Vagina (tissue), 2 donors: ENCODE results near the gene CCL23. TPM values are rescaled to one million over a fixed set of nuclear protein-coding genes. Genes with fewer than 3 reads are reported as not detected.
"Not testable (repeated sequence)": the region's sequence is repeated elsewhere in the genome, so short reads cannot be mapped to it uniquely, and the experiment has no call there.

ENCODE experiments used
- DNase-seq, 2 donors: peaks; one replicate each; pipeline ENCODE4 v3.0.0-alpha.2; 2017; ENCODE audit errors: extremely low spot score in 2 of 2
- H3K27ac ChIP-seq: fragments of 200-600 bp; sonication (generic); one replicate; pipeline ENCODE4 v1.5.1; 2019
- H3K27me3 ChIP-seq: fragments of 200-600 bp; sonication (generic); one replicate; pipeline ENCODE4 v1.5.1; 2019
- H3K36me3 ChIP-seq, 2 donors: fragments of 200-600 bp; sonication (generic); one replicate each; pipeline ENCODE4 v1.5.1; 2017 to 2019
- H3K4me1 ChIP-seq: fragments of 200-600 bp; sonication (generic); one replicate; pipeline ENCODE4 v1.5.1; 2019
- H3K4me3 ChIP-seq, 2 donors: fragments of 200-600 bp; sonication (generic); 1 replicate in 1 of 2; 2 replicates in 1 of 2; pipeline ENCODE4 v1.5.1; 2016 to 2019
- H3K9me3 ChIP-seq: fragments of 200-600 bp; sonication (generic); one replicate; pipeline ENCODE4 v1.5.1; 2019
- POLR2A ChIP-seq, 2 donors: fragments of 450-650 bp; IDR thresholded peaks; one replicate each; pipeline ENCODE4 v1.6.1; 2017; ENCODE audit warnings: antibody characterized with exemption in 2 of 2, mild to moderate bottlenecking in 2 of 2, moderate library complexity in 2 of 2
- POLR2AphosphoS5 ChIP-seq, 2 donors: sonication (generic); formaldehyde crosslinking; IDR thresholded peaks; one replicate each; pipeline ENCODE4 v1.9.0; 2017; ENCODE audit warnings: antibody characterized with exemption in 2 of 2, mild to moderate bottlenecking in 2 of 2, low read depth in 1 of 2; ENCODE audit not compliant: insufficient read depth in 1 of 2
- intact Hi-C: fragments of 100-400 bp; cut with DNase I; formaldehyde crosslinking; loops from one replicate; pipeline ENCODE4 v1.15.1; 2023
- total RNA-seq: library from RNA; depleted of rRNA; stranded (reverse); fragments of >200 nt; gene quantifications from one replicate; pipeline ENCODE4 v1.2.3, GENCODE V29; 2016
- TF ChIP-seq, protein P1 (sequence below), 3 experiments: fragments of 450-650 bp in 2 of 3; fragments of 200-600 bp in 1 of 3; sonication (generic) in 1 of 3; IDR thresholded peaks; one replicate each; pipeline ENCODE4 v1.5.1; 2017 to 2019; ENCODE audit warnings: antibody characterized with exemption in 3 of 3, mild to moderate bottlenecking in 2 of 3, moderate library complexity in 2 of 3

The CCL23 gene
- total RNA-seq, 1 donor from 2014 or later: 13.3 TPM

DNA sequence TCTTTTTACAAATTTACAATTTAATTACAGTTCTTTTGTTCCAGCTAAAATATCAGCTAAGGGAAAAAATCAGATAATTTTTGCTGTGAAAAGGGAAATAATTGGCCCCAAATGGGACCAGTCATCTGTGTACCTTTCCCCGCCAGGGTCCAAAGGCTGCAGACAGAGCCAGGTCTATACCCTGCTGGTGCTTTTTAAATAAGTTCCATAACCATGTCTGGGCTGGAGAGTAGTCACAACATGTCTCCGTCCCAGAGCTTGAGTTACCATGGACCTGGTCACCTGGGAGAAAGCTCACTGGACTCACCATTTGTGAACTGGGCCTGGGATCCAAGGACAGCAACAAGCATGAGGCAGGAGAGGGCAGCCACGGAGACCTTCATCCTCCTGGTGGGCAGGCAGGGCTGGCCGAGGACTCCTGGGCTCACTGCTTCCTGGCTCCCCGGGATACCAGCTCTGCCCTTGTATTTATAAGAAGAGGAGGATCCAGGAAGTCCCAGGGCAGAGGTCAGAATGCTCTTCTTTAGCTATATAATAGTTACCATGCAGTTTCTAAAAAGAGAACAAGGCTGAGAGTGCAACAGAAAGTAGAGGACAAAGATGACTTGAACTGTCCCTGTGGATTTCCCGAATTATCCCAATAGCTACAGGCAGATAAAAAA is 16.5 kb downstream of the CCL23 start, which contains the start of gene CCL15:
TSS of gene CCL15 (minus strand) at position 444 of the 662 bp plus-strand sequence. CDS start at position 383, 61 bp downstream.
- Histone ChIP-seq H3K27ac (no peak within 1 kb of the TSS), H3K9me3 (no peaks in the 10 kb centered on the region), H3K27me3 (no peaks in the 10 kb centered on the region), H3K4me1 (no peaks in the 10 kb centered on the region), H3K36me3 (no peaks in the 10 kb centered on the region), H3K4me3 (no peak within 1 kb of the TSS)
- intact Hi-C loops: no loop called here
- no peak for TF ChIP-seq POLR2A (IDR thresholded peaks at IDR 0.05)
- TF ChIP-seq, protein P1, sequence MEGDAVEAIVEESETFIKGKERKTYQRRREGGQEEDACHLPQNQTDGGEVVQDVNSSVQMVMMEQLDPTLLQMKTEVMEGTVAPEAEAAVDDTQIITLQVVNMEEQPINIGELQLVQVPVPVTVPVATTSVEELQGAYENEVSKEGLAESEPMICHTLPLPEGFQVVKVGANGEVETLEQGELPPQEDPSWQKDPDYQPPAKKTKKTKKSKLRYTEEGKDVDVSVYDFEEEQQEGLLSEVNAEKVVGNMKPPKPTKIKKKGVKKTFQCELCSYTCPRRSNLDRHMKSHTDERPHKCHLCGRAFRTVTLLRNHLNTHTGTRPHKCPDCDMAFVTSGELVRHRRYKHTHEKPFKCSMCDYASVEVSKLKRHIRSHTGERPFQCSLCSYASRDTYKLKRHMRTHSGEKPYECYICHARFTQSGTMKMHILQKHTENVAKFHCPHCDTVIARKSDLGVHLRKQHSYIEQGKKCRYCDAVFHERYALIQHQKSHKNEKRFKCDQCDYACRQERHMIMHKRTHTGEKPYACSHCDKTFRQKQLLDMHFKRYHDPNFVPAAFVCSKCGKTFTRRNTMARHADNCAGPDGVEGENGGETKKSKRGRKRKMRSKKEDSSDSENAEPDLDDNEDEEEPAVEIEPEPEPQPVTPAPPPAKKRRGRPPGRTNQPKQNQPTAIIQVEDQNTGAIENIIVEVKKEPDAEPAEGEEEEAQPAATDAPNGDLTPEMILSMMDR (IDR thresholded peaks at IDR 0.05): no peak
- TF ChIP-seq POLR2AphosphoS5 (IDR thresholded peaks at IDR 0.05; ENCODE audit: insufficient read depth in 1 of 2, low read depth in 1 of 2): no peak
- DNase-seq: peak in 1 of 2 donors; percentile 34

DNA sequence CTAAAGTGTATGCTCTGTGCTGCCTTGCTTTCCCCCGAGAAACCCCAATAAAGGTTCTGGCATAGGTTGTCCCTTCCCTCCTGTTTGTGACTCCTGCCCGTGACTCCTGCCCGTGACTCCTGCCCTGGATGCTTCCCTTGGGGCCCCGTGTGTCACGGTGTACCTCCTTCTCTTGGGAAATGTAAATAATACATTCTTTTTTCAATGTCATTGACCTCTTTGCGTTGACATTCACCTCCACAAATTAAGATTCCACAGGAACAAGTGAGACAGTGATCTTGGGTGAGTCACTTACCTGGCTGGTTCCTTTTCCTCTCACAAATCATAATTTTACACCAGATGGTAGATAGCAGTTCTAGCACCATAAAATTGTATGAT is 17.1 kb downstream of the CCL23 start:
- no peaks in the 10 kb centered on the region for H3K27me3 ChIP-seq
- intact Hi-C loops: no loop called here
- no peaks in the 10 kb centered on the region for H3K4me1 ChIP-seq
- no peaks in the 10 kb centered on the region for H3K9me3 ChIP-seq
- DNase-seq: peak in 1 of 2 donors; percentile 64
- H3K27ac ChIP-seq: no peak overlapping the region
- H3K4me3 ChIP-seq: no peak overlapping the region
- no peaks in the 10 kb centered on the region for H3K36me3 ChIP-seq
- TF ChIP-seq, protein P1 (IDR thresholded peaks at IDR 0.05): no peak
- TF ChIP-seq POLR2A (IDR thresholded peaks at IDR 0.05) (no peak), POLR2AphosphoS5 (IDR thresholded peaks at IDR 0.05; ENCODE audit: insufficient read depth in 1 of 2, low read depth in 1 of 2) (no peak)

DNA sequence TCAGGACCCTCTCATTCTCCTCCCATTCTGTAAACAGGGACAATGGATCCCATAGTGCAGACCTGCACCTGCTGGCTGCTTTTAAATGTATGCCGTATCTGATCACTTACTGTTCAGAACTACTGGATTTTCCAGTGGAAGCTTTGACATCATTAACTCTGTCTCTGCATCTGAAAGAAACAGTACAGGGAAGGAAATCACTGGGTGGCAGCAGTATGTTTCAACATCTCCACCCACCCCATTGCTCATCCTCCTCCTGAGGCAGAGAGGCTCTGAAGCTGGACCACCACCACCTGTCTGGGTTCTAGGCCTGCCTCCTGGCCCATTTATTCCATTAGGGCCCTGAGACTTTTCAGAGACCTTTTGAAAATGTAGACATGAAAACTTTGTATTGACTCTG is 19.0 kb downstream of the CCL23 start:
- DNase-seq: peak in 1 of 2 donors; percentile 40
- Histone ChIP-seq H3K27me3 (no peaks in the 10 kb centered on the region), H3K4me1 (no peaks in the 10 kb centered on the region), H3K4me3 (no peak overlapping the region), H3K36me3 (no peaks in the 10 kb centered on the region), H3K27ac (no peak overlapping the region), H3K9me3 (no peaks in the 10 kb centered on the region)
- intact Hi-C loops: no loop called here
- no peak for TF ChIP-seq POLR2AphosphoS5 (IDR thresholded peaks at IDR 0.05; ENCODE audit: insufficient read depth in 1 of 2, low read depth in 1 of 2)
- TF ChIP-seq, protein P1 (IDR thresholded peaks at IDR 0.05): no peak
- TF ChIP-seq POLR2A (IDR thresholded peaks at IDR 0.05): no peak

DNA sequence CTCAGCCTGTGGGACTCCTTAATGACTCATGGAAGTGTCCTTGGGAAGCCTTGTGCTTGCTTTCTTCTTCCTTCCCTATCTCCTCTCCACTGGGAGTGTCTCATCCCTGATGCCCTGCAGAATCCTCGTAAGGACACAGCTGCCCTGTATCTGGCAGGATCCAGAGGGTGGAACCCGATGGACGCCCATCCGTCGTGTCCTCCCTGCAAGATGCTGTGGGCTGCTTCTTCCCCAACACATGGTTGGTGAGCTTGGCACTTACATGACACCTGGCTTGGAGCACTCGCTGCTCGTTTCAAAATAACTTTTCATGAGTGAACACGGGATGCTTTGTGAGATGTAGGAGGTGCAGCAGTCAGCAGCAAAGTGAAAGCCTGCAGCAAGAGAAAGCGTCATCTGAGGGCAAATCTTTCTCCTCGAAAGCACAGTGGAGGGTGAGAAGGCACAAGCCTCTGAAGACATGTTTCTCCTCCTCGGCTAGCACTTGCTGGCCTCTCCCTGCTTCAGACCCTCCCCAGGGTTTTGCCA is 19.7 kb downstream of the CCL23 start:
- no peaks in the 10 kb centered on the region for H3K4me1 ChIP-seq
- no peak for TF ChIP-seq POLR2A (IDR thresholded peaks at IDR 0.05)
- no peak for TF ChIP-seq POLR2AphosphoS5 (IDR thresholded peaks at IDR 0.05; ENCODE audit: insufficient read depth in 1 of 2, low read depth in 1 of 2)
- TF ChIP-seq, protein P1 (IDR thresholded peaks at IDR 0.05): no peak
- no peaks in the 10 kb centered on the region for H3K36me3 ChIP-seq
- no peaks in the 10 kb centered on the region for H3K9me3 ChIP-seq
- H3K27me3 ChIP-seq: no peaks in the 10 kb centered on the region
- no peak overlapping the region for H3K4me3 ChIP-seq
- H3K27ac ChIP-seq: no peak overlapping the region
- intact Hi-C loops: no loop called here
- DNase-seq: peak; percentile 82 to 85

DNA sequence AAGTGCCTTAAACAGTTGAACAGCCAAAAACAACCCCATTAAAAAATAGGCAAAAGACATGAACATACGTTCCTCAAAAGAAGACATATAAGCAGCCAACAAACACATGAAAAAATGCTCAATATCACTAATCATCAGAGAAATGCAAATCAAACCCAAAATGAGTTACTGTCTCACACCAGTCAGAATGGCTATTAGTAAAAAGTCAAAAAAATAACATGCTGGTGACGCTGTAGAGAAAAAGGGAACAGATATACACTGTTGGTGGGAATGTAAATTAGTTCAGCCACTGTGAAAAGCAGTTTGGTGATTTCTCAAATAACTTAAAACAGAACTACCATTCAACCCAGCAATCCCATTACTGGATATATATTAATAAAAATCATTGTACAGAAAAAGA is 22.4 kb downstream of the CCL23 start:
- H3K36me3 ChIP-seq, intact Hi-C loops, H3K9me3 ChIP-seq, H3K27me3 ChIP-seq, H3K4me3 ChIP-seq, H3K4me1 ChIP-seq, DNase-seq, H3K27ac ChIP-seq: not testable (repeated sequence)
